Spleen (tissue), 11 donors: ENCODE results near the gene ALDH9A1. TPM values are rescaled to one million over a fixed set of nuclear protein-coding genes. Genes with fewer than 3 reads are reported as not detected.
"Not testable (repeated sequence)": the region's sequence is repeated elsewhere in the genome, so short reads cannot be mapped to it uniquely, and the experiment has no call there.

Source experiments
- DNase-seq: peaks from one replicate; pipeline ENCODE4 v3.0.0-alpha.2; 2020
- H3K27ac ChIP-seq, 8 donors: fragments of 200-600 bp; sonication (generic) in 7 of 8; 1 replicate in 4 of 8; 2 replicates in 4 of 8; pipeline versions ENCODE4 v1.5.0 to v1.8.0; 2016 to 2021; ENCODE audit warnings: inconsistent platforms in 4 of 8, mild to moderate bottlenecking in 4 of 8, moderate library complexity in 1 of 8
- H3K27me3 ChIP-seq, 7 donors: fragments of 200-600 bp; sonication (generic) in 6 of 7; replicated peaks in 1 of 7; 1 replicate in 4 of 7; 2 replicates in 3 of 7; pipeline versions ENCODE4 v1.5.0 to v1.8.0; 2016 to 2021; ENCODE audit warnings: inconsistent platforms in 3 of 7, mild to moderate bottlenecking in 1 of 7
- H3K36me3 ChIP-seq, 6 donors: fragments of 200-600 bp; sonication (generic) in 5 of 6; 1 replicate in 4 of 6; 2 replicates in 2 of 6; pipeline versions ENCODE4 v1.5.0 to v1.8.0; 2016 to 2021; ENCODE audit warnings: inconsistent platforms in 2 of 6
- H3K4me1 ChIP-seq, 6 donors: fragments of 200-600 bp; sonication (generic) in 5 of 6; 1 replicate in 3 of 6; 2 replicates in 3 of 6; pipeline versions ENCODE4 v1.5.0 to v1.8.0; 2016 to 2021; ENCODE audit warnings: inconsistent platforms in 3 of 6
- H3K4me3 ChIP-seq, 8 donors: fragments of 200-600 bp; sonication (generic) in 7 of 8; 1 replicate in 4 of 8; 2 replicates in 4 of 8; pipeline versions ENCODE4 v1.5.0 to v1.8.0; 2016 to 2021; ENCODE audit warnings: inconsistent platforms in 4 of 8, mild to moderate bottlenecking in 4 of 8, moderate library complexity in 2 of 8
- H3K9me3 ChIP-seq, 8 donors: fragments of 200-600 bp; sonication (generic) in 7 of 8; 1 replicate in 4 of 8; 2 replicates in 4 of 8; pipeline versions ENCODE4 v1.5.0 to v1.8.0; 2016 to 2021; ENCODE audit warnings: inconsistent platforms in 4 of 8
- POLR2A ChIP-seq, 3 donors: fragments of 450-650 bp; IDR thresholded peaks; one replicate each; pipeline ENCODE4 v1.5.1; 2017; ENCODE audit warnings: antibody characterized with exemption in 3 of 3, mild to moderate bottlenecking in 1 of 3
- POLR2AphosphoS5 ChIP-seq, 3 donors: sonication (generic); formaldehyde crosslinking; IDR thresholded peaks; one replicate each; pipeline ENCODE4 v1.5.1; 2017; ENCODE audit warnings: antibody characterized with exemption in 3 of 3
- WGBS, 5 donors: extraction: QIAGEN DNeasy Blood & Tissue Kit in 3 of 5; methylation state at CpG; one replicate each; pipeline versions ENCODE4 v1.1.5 to v1.1.7; 2013 to 2018; 5-methylcytosine and 5-hydroxymethylcytosine counted together
- intact Hi-C: fragments of 100-400 bp; cut with DNase I; formaldehyde crosslinking; loops from one replicate; pipeline ENCODE4 v1.15.0; 2023; ENCODE audit warnings: low total_unique reads
- polyA plus RNA-seq, 3 donors: library from polyadenylated mRNA; stranded (reverse); fragments of 200-250 nt; gene quantifications; one replicate each; pipeline ENCODE4 v1.2.1, GENCODE V29; 2013
- total RNA-seq, 7 donors: library from RNA; depleted of rRNA in 3 of 7; stranded (reverse); fragments of >200 nt in 3 of 7; fragmentation: NEBNext Ultra II Directional in 4 of 7; extraction: Animal tissue kit (Norgen Biotek cat#: 25700) in 4 of 7; gene quantifications; one replicate each; pipeline versions ENCODE4 v1.1.0 to v1.2.1, GENCODE V29; 2016 to 2021
- TF ChIP-seq, protein P1 (sequence below), 11 experiments: fragments of 200-600 bp in 7 of 11; fragments of 450-650 bp in 4 of 11; sonication (generic) in 4 of 11; IDR thresholded peaks in 8 of 11; conservative IDR thresholded peaks in 3 of 11; 1 replicate in 7 of 11; 2 replicates in 4 of 11; pipeline versions ENCODE4 v1.4.0 to v1.8.0; 2016 to 2021; ENCODE audit warnings: antibody characterized with exemption in 11 of 11, inconsistent platforms in 4 of 11, mild to moderate bottlenecking in 1 of 11
- donor health status: healthy with polysubstance abuse.
- donor health status: DM: no; HTN: no; CAD: no; lungs with moderate emphysema.
- donor health status: DM: no; HTN: no; CAD: no.
- donor health status: Bipolar disorder and iron deficiency.
- donor health status: healthy.
- donor health status: DM: no; HTN: no; CAD: no.
- donor health status: DM: yes; HTN: yes; CAD: no.

Gene ALDH9A1
- total and polyA plus RNA-seq, 10 donors: 33.0 to 103 (median 58.8) TPM

DNA sequence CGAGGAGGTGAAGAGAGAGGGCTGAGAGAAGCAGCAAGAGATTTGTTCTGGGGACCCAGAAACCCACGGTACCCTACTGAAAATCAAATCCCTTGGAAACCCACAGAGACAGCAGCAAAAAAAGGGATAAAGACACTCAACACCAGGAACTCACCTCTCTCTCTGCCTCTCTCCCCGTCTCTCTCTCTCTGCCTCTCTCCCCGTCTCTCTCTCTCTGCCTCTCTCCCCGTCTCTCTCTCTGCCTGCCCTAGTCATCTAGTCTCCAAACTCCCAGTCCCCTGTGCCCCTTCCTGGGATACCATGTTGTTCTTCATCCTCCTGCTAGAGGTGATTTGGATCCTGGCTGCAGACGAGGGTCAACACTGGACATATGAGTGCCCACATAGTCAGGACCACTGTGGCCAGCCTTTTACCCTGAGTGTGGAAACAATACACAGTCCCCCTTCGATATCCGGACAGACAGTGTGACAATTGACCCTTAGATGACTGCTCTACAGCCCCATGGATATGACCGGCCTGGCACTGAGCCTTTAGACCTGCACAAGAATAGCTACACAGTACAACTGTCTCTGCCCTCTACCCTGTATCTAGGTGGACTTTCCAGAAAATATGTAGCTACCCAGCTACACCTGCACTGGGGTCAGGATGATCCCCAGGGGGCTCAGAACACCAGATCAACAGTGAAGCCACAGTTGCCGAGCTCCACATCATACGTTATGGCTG is 9.8 kb upstream of the ALDH9A1 start:
- H3K36me3 ChIP-seq: no peaks in the 10 kb centered on the region
- peaks cover 0 to 9% (median 0%) of the 10 kb centered on the region in 7 donors for H3K27me3 ChIP-seq
- no peak overlapping the region for H3K27ac ChIP-seq
- 68 to 88% (median 85%) methylated on average over 10 to 11 of the region's 11 CpGs for WGBS, 5 donors
- no peaks in the 10 kb centered on the region for H3K4me1 ChIP-seq
- H3K4me3 ChIP-seq: no peak overlapping the region
- intact Hi-C loops: no loop called here
- TF ChIP-seq POLR2AphosphoS5 (IDR thresholded peaks at IDR 0.05) (no peak), POLR2A (IDR thresholded peaks at IDR 0.05) (no peak)
- TF ChIP-seq, protein P1, sequence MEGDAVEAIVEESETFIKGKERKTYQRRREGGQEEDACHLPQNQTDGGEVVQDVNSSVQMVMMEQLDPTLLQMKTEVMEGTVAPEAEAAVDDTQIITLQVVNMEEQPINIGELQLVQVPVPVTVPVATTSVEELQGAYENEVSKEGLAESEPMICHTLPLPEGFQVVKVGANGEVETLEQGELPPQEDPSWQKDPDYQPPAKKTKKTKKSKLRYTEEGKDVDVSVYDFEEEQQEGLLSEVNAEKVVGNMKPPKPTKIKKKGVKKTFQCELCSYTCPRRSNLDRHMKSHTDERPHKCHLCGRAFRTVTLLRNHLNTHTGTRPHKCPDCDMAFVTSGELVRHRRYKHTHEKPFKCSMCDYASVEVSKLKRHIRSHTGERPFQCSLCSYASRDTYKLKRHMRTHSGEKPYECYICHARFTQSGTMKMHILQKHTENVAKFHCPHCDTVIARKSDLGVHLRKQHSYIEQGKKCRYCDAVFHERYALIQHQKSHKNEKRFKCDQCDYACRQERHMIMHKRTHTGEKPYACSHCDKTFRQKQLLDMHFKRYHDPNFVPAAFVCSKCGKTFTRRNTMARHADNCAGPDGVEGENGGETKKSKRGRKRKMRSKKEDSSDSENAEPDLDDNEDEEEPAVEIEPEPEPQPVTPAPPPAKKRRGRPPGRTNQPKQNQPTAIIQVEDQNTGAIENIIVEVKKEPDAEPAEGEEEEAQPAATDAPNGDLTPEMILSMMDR (IDR thresholded peaks at IDR 0.05 in 8 of 11, conservative IDR thresholded peaks at IDR 0.05 in 3 of 11): no peak
- no peaks in the 10 kb centered on the region for H3K9me3 ChIP-seq
- DNase-seq: no peak

DNA sequence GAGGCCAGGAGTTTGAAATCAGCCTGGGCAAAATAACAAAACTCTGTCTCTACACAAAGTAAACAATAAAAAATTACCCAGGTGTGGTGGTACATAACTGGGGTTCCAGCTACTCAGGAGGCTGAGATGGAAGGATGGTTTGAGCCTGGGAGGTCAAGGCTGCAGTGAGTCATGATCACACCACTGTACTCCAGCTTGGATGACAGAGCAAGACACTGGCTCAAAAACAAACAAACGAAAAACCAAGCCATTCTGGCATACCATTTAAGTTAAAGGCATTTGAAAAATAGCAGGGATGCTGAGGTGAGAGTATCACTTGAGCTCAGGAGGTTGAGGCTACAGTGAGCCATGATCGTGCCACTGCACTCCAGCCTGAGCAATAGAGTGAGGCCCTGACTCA is 5.3 kb upstream of the ALDH9A1 start:
- Histone ChIP-seq H3K27me3 (peaks cover 0 to 9% (median 0%) of the 10 kb centered on the region in 7 donors), H3K4me1 (peaks cover 0 to 11% (median 7%) of the 10 kb centered on the region in 6 donors), H3K4me3 (no peak overlapping the region), H3K27ac (no peak overlapping the region), H3K9me3 (no peaks in the 10 kb centered on the region), H3K36me3 (no peaks in the 10 kb centered on the region)
- no peak for DNase-seq
- TF ChIP-seq POLR2AphosphoS5 (IDR thresholded peaks at IDR 0.05) (no peak), POLR2A (IDR thresholded peaks at IDR 0.05) (no peak)
- TF ChIP-seq, protein P1 (IDR thresholded peaks at IDR 0.05 in 8 of 11, conservative IDR thresholded peaks at IDR 0.05 in 3 of 11): no peak
- intact Hi-C loops: no loop called here
- WGBS, 5 donors: 76 to 92% (median 86%) methylated on average over 2 of the region's 2 CpGs

GRCh38 chr1:165701922-165702321 is 3.6 kb upstream of the ALDH9A1 start:
- DNase-seq, H3K9me3 ChIP-seq, intact Hi-C loops, H3K27ac ChIP-seq, H3K4me3 ChIP-seq, H3K36me3 ChIP-seq, H3K27me3 ChIP-seq: not testable (repeated sequence)
- 75 to 99% (median 86%) methylated on average over 7 of the region's 7 CpGs for WGBS, 5 donors
- H3K4me1 ChIP-seq: peaks cover 6 to 22% (median 16%) of the 10 kb centered on the region in 6 donors

GRCh38 chr1:165699577-165699976 is 1.2 kb upstream of the ALDH9A1 start:
- Histone ChIP-seq H3K4me1 (peaks cover 16 to 45% (median 34%) of the 10 kb centered on the region in 6 donors), H3K36me3 (peaks cover 0 to 6% (median 0%) of the 10 kb centered on the region in 6 donors), H3K4me3 (no peak overlapping the region), H3K27me3 (no peaks in the 10 kb centered on the region), H3K9me3 (no peaks in the 10 kb centered on the region), H3K27ac (no peak overlapping the region)
- WGBS, 5 donors: 66 to 90% (median 85%) methylated on average over 3 of the region's 3 CpGs
- TF ChIP-seq POLR2A (IDR thresholded peaks at IDR 0.05): no peak
- TF ChIP-seq, protein P1 (IDR thresholded peaks at IDR 0.05 in 8 of 11, conservative IDR thresholded peaks at IDR 0.05 in 3 of 11): no peak
- TF ChIP-seq POLR2AphosphoS5 (IDR thresholded peaks at IDR 0.05): no peak
- no peak for DNase-seq
- intact Hi-C loops: loop anchor here (5.0 to 10.0 kb wide), 2 partner anchors 67 to 95 kb away; partner anchors contain the start of gene MGST3
